Rectal smooth muscle tissue (tissue), 1 donor: ENCODE results near the gene DNAJC7.

Experiments used
- H3K27ac ChIP-seq: one replicate; pipeline ENCODE4 v1.7.0; 2013; ENCODE audit warnings: low read depth, low read length, inconsistent platforms
- H3K27me3 ChIP-seq: one replicate; pipeline ENCODE4 v1.7.0; 2013; ENCODE audit warnings: low read length; ENCODE audit not compliant: control insufficient read depth, insufficient read depth
- H3K36me3 ChIP-seq: one replicate; pipeline ENCODE4 v1.7.0; 2013; ENCODE audit warnings: low read length; ENCODE audit not compliant: control insufficient read depth, insufficient read depth
- H3K4me1 ChIP-seq: one replicate; pipeline ENCODE4 v1.7.0; 2013; ENCODE audit warnings: low read length; ENCODE audit not compliant: control insufficient read depth, insufficient read depth
- H3K4me3 ChIP-seq: one replicate; pipeline ENCODE4 v1.7.0; 2013; ENCODE audit warnings: low read length
- H3K9ac ChIP-seq: one replicate; pipeline ENCODE4 v1.7.0; 2013; ENCODE audit warnings: low read length

DNAJC7 gene

GRCh38 chr17:42002175-42002791 lies 15.0 kb downstream of the DNAJC7 start:
- Histone ChIP-seq H3K27ac (no peak overlapping the region), H3K4me1 (no peaks in the 10 kb centered on the region), H3K27me3 (no peaks in the 10 kb centered on the region), H3K4me3 (no peak overlapping the region), H3K9ac (no peak overlapping the region), H3K36me3 (peaks cover 7% of the 10 kb centered on the region)

- Histone ChIP-seq H3K36me3 (peaks cover 12% of the 10 kb centered on the region), H3K4me3 (no peak overlapping the region), H3K9ac (no peak overlapping the region), H3K27ac (no peak overlapping the region), H3K27me3 (no peaks in the 10 kb centered on the region), H3K4me1 (no peaks in the 10 kb centered on the region)
Observed at GRCh38 chr17:42001729-42002128, 15.5 kb downstream of the DNAJC7 start.

GRCh38 chr17:42000413-42001133 lies 16.7 kb downstream of the DNAJC7 start:
- H3K4me1 ChIP-seq = no peaks in the 10 kb centered on the region
- no peak overlapping the region for H3K27ac ChIP-seq
- H3K9ac ChIP-seq = no peak overlapping the region
- H3K36me3 ChIP-seq = peaks cover 17% of the 10 kb centered on the region
- H3K4me3 ChIP-seq = no peak overlapping the region
- H3K27me3 ChIP-seq = no peaks in the 10 kb centered on the region

GRCh38 chr17:41998497-41998896 lies 18.7 kb downstream of the DNAJC7 start:
- Histone ChIP-seq H3K36me3 (peaks cover 22% of the 10 kb centered on the region), H3K27ac (no peak overlapping the region), H3K4me3 (no peak overlapping the region), H3K9ac (no peak overlapping the region), H3K27me3 (no peaks in the 10 kb centered on the region), H3K4me1 (no peaks in the 10 kb centered on the region)

- Histone ChIP-seq H3K4me1 (no peaks in the 10 kb centered on the region), H3K27me3 (no peaks in the 10 kb centered on the region), H3K27ac (no peak overlapping the region), H3K9ac (no peak overlapping the region), H3K36me3 (peaks cover 31% of the 10 kb centered on the region), H3K4me3 (no peak overlapping the region)
Observed at GRCh38 chr17:41996855-41997164, 20.4 kb downstream of the DNAJC7 start.

- H3K4me1 ChIP-seq = no peaks in the 10 kb centered on the region
- no peaks in the 10 kb centered on the region for H3K27me3 ChIP-seq
- no peak overlapping the region for H3K4me3 ChIP-seq
- H3K27ac ChIP-seq = no peak overlapping the region
- no peak overlapping the region for H3K9ac ChIP-seq
- H3K36me3 ChIP-seq = peaks cover 46% of the 10 kb centered on the region
Observed at GRCh38 chr17:41992576-41992975, 24.7 kb downstream of the DNAJC7 start.

GRCh38 chr17:41989702-41990419 lies 27.4 kb downstream of the DNAJC7 start:
- Histone ChIP-seq H3K4me3 (no peak overlapping the region), H3K36me3 (peaks cover 44% of the 10 kb centered on the region), H3K27me3 (no peaks in the 10 kb centered on the region), H3K27ac (no peak overlapping the region), H3K4me1 (no peaks in the 10 kb centered on the region), H3K9ac (no peak overlapping the region)

GRCh38 chr17:41988418-41988817 lies 28.8 kb downstream of the DNAJC7 start:
- Histone ChIP-seq H3K9ac (no peak overlapping the region), H3K36me3 (peaks cover 51% of the 10 kb centered on the region), H3K4me3 (no peak overlapping the region), H3K27ac (no peak overlapping the region), H3K4me1 (no peaks in the 10 kb centered on the region), H3K27me3 (no peaks in the 10 kb centered on the region)

GRCh38 chr17:41987642-41988041 lies 29.6 kb downstream of the DNAJC7 start:
- no peak overlapping the region for H3K27ac ChIP-seq
- peaks cover 51% of the 10 kb centered on the region for H3K36me3 ChIP-seq
- no peaks in the 10 kb centered on the region for H3K4me1 ChIP-seq
- no peak overlapping the region for H3K4me3 ChIP-seq
- H3K27me3 ChIP-seq = no peaks in the 10 kb centered on the region
- H3K9ac ChIP-seq = no peak overlapping the region

- Histone ChIP-seq H3K9ac (no peak overlapping the region), H3K36me3 (peaks cover 55% of the 10 kb centered on the region), H3K4me1 (no peaks in the 10 kb centered on the region), H3K27ac (no peak overlapping the region), H3K4me3 (no peak overlapping the region), H3K27me3 (no peaks in the 10 kb centered on the region)
Observed at GRCh38 chr17:41986634-41987033, 30.6 kb downstream of the DNAJC7 start.

GRCh38 chr17:41985919-41986318 lies 31.3 kb downstream of the DNAJC7 start:
- H3K4me1 ChIP-seq = no peaks in the 10 kb centered on the region
- H3K9ac ChIP-seq = no peak overlapping the region
- H3K4me3 ChIP-seq = no peak overlapping the region
- peaks cover 55% of the 10 kb centered on the region for H3K36me3 ChIP-seq
- no peak overlapping the region for H3K27ac ChIP-seq
- H3K27me3 ChIP-seq = no peaks in the 10 kb centered on the region

GRCh38 chr17:41984454-41984853 lies 32.8 kb downstream of the DNAJC7 start:
- H3K27ac ChIP-seq = no peak overlapping the region
- H3K9ac ChIP-seq = no peak overlapping the region
- H3K36me3 ChIP-seq = peaks cover 57% of the 10 kb centered on the region
- no peak overlapping the region for H3K4me3 ChIP-seq
- H3K27me3 ChIP-seq = no peaks in the 10 kb centered on the region
- no peaks in the 10 kb centered on the region for H3K4me1 ChIP-seq
